ENCODE results near the gene C1orf226.
"Not testable (repeated sequence)": the region's sequence is repeated elsewhere in the genome, so short reads cannot be mapped to it uniquely, and the experiment has no call there.

C1orf226 gene, protein sequence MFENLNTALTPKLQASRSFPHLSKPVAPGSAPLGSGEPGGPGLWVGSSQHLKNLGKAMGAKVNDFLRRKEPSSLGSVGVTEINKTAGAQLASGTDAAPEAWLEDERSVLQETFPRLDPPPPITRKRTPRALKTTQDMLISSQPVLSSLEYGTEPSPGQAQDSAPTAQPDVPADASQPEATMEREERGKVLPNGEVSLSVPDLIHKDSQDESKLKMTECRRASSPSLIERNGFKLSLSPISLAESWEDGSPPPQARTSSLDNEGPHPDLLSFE

DNA sequence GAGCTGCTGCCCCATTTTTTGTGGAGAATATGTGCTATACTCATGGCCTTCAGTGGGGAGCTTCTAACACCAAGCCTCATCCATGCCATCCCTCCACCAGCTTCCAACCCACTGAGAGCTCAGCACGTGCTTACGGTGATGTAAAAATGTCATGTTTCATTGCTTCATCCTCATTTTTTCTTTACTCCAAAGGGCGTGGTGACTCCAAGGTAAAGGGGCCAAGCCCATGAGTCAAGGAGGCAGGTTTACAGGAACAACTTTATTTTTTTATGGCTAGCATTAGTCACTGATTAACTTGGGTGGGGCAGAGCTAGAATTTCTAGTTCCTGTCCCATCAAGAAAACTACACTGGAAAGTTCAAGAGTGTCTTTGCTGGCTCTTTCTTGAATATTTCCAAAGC is at the start of gene C1orf226:
Gene C1orf226, plus strand, starts transcription at position 346 of the 400 bp plus-strand sequence. CDS start 174 bp downstream, outside the sequence.
- DNase-seq (ENCODE audit: low read depth in 2 of 2) = no peak

GRCh38 chr1:162333991-162334390 is 47.5 kb upstream of the C1orf226 start:
- DNase-seq (ENCODE audit: low read depth in 2 of 2) = no peak

- DNase-seq (ENCODE audit: low read depth in 2 of 2) = no peak
Observed at GRCh38 chr1:162335126-162335525, 46.4 kb upstream of the C1orf226 start.

- DNase-seq (ENCODE audit: low read depth in 2 of 2) = no peak
Observed at GRCh38 chr1:162336621-162337285, 44.8 kb upstream of the C1orf226 start.

- DNase-seq (ENCODE audit: low read depth in 2 of 2) = no peak
Observed at GRCh38 chr1:162342452-162342983, 39.0 kb upstream of the C1orf226 start.

DNA sequence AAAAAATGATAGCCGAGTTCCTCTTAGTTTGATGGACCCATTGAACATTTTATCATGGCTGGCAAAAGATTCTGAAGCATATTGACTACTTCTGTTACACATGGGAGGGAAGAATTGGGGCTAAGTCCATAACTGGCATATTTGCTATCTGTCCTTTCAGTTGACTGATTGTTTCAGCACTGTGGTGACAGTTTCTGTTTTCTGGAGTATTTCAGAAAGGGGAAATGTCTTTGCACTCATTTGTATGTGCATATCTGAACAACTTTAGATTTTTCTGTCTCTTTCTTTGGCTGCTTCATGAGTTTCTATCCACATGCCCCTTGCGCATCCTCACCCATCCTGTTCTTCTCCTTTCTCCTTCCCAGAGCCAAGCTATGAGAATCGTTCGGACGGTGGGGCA is 38.1 kb upstream of the C1orf226 start:
- no peak for DNase-seq (ENCODE audit: low read depth in 2 of 2)

DNA sequence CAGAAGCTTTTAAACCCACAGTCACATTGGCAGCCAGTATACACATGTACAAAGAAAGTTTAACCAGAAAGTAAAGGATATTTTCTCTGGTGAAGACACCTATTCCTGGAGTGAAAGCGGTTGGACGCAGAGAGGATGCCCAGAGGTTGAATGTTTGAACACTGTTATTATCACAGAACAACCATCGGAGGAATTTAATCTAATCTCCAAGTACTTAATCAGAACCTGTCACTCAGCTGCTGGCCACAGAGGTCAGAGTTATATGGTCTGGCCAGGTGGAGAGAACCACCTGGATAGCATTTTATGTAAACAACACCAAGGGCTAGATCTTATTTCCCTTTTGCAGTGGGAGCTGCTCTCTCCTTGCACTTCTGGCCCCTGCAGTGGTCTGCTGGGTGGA is 34.2 kb upstream of the C1orf226 start:
- no peak for DNase-seq (ENCODE audit: low read depth in 2 of 2)

GRCh38 chr1:162349635-162350330 is 31.7 kb upstream of the C1orf226 start:
- no peak for DNase-seq (ENCODE audit: low read depth in 2 of 2)

DNA sequence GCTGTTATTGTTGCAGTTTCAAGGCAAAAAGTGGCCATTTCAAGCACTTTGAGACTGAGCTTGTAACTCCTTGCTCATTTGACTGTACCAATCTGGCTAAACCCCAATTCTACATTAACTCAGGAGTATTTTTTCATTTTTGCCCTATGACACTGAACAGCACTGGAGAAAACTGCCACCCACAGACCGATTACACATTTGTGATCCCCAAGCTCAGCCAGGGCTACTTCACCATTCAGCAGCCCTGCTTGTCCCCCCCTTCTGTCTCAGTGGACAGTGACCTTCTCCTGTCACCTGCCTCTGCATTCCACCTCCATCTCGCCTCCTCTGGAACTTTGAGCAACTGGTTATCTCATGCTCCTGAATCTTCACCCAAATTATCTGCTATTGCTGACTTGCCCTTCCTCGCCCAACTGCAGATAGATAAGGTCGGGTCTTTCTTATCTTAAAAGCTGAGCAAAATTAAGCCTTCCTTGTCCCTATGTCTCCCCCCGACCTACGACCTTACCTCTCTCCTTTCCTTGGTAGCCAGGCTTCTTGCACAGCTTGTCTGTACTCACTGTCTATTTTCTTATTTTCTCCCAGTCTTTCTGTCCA is 30.2 kb upstream of the C1orf226 start:
- DNase-seq (ENCODE audit: low read depth in 2 of 2) = no peak

DNA sequence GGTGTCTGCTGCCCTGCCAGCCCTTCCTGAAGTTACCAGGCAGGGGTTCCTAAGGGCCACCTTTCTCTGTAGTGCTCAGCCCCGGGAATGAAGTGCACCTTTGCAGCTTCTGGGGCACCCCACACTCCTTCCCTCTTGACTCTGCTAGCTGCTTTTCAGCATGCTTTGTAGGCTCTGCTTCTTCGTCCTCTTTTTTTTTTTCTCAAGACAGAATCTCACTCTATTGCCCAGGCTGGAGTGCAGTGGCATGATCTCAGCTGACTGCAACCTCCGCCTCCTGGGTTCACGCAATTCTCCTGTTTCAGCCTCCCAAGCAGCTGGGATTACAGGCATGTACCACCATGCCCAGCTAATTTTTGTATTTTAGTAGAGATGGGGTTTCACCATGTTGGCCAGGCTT is 29.7 kb upstream of the C1orf226 start:
- DNase-seq (ENCODE audit: low read depth in 2 of 2) = not testable (repeated sequence)

DNA sequence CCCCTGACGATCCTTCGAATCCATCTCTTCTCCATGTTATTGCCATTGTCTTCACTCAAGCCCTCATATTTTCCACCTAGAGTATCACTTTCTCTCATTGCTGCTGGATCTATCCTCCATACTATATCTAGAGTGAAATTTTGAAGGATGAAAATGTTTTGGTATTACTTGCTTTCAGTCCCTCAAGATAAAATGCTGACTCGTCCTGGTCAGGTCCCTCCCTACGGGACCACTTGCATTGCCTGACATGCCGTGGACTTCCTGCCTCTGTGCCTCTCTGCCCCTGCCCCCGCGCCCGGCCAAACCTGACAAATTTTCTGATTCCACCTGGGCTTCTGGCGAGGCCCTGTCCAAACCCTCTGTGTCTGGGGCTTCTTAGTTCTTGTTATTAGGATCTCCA is 28.4 kb upstream of the C1orf226 start:
- DNase-seq (ENCODE audit: low read depth in 2 of 2) = no peak

GRCh38 chr1:162353702-162354101 is 27.8 kb upstream of the C1orf226 start:
- no peak for DNase-seq (ENCODE audit: low read depth in 2 of 2)

DNA sequence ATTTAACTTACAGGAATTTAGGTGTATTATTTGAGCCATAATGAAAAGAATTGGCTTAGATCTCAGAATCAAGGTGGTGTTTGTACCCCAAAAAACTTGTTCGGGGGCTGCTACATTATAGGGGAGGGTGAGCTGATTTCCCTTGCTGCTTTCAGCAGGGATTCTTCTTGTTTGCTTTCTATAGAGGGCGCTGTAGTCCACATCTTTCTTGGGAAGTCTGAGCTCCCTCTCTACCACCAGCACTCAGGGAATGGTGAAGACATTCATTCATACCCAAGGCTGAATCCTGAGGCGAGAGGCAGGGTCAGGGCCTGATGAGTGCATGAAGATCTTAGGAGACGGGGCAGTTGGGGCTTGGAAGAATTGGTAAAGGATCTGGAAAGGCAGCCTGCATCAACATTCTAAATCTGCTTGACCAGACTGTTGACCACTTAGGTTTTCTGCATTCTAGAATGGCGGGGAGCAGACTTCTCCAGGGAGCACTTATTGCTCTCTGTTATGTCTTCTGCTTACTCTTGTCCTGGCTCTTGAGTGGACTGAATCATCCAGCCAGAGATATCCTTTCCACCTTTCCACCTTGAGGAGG is 23.8 kb upstream of the C1orf226 start:
- DNase-seq (ENCODE audit: low read depth in 2 of 2) = no peak

DNA sequence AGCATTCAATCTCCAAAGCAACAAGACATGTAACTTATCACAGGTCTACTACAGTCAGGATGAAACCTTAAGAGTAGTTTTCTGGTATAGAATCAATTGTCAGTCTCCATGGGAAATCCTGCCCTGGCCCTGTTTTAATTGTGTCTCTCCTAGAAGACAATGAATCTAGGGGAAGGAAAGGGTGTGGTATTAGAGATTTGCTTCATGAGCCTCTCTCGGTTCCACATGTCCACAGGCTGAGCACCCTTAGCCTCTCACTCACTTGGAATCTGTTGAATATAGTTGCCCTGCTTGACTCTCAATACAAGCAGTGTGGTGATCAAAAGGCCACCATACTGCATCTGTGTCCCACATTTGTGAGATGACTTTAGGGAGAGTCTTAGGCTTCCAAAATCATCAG is 22.6 kb upstream of the C1orf226 start:
- no peak for DNase-seq (ENCODE audit: low read depth in 2 of 2)

GRCh38 chr1:162359523-162360236 is 21.8 kb upstream of the C1orf226 start:
- DNase-seq (ENCODE audit: low read depth in 2 of 2) = no peak

DNA sequence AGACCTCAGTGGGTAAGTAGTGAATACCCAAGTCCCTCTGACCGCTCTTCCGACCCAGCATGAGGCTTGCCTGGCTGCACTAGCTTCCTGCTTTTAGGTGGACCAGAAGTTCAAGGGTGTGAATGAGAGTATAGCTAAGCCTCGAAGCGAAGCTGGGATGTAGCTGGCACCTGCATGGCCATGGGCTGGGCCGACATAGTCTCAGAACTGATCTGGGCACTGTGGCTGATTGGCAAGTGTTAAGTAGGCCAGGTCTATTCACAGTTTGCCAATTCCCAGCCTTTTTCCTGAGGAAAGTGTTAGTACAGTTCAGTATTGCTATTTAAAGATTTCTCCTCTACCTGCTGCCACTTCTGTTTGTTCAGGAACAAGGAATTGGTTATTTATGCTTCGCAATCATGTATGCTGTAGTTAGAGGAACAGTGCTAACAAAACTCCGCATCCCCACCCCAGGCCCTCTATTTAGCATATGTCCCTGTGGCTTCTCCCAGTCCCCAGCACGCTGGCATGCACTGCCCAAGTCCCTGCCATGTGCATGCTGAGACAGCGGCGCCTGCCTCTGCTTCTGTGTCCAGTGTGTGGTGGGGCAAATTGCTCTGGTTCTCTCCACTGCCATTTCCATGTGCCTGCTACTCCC is 21.2 kb upstream of the C1orf226 start:
- no peak for DNase-seq (ENCODE audit: low read depth in 2 of 2)

DNA sequence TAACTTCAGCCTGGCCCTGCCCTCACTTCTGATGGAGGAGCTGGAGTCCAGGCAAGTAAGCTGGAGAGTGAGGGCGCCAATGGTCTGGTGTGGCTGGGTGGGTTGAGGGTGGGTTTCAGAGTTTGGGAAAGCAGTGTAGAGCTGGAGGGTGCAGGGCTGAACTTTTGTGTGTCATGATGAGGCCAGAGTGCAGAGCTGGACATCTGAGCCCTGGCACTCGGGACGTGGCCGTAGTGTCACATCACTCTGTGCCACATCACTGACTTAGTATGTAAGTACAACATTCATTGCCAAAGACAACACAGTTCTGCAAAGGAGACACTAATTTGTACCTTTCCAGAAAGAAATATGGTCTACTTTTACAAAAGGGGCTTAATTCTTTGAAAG is 20.7 kb upstream of the C1orf226 start:
- no peak for DNase-seq (ENCODE audit: low read depth in 2 of 2)

DNA sequence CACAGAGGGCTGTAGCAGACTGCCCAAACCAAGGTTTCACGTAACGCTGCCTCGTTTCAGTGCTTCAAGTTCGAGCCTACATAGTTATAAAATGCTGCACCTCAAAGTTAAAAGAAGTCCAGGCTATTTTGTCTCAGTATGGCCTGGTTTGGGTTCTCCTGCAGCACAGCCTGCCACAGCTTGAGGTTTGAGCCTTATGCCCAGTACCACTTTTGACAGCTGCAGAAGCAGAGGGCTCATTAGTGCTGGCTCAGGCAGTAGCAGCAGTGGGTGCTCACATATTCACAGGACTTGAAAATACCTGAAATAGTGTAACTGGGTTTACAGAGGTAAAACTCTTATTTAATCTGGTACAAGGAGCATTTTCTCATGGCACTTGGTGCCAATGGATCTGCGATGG is 20.2 kb upstream of the C1orf226 start:
- DNase-seq (ENCODE audit: low read depth in 2 of 2) = no peak

- DNase-seq (ENCODE audit: low read depth in 2 of 2) = no peak
Observed at GRCh38 chr1:162363823-162364222, 17.7 kb upstream of the C1orf226 start.

DNA sequence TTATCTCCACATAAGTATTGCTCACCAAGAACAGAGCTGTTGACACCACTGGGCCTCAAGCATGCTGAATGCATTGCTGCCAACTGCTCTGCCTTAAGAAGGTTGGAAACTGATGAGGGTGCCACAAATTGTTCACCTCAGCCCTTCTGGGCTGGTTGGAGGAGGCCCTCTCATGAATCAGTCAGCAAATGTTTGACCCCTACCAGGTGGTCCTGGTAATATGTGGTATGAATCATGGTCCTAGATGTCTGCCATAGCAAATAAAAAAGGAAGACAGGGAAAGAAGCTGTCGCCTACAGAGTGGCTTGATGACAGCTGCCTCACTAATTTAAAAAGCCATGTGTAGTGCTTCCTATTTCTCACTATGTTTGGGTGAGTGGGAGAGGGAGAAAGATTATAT is 17.0 kb upstream of the C1orf226 start:
- DNase-seq (ENCODE audit: low read depth in 2 of 2) = no peak

All from activated CD8-positive, alpha-beta memory T cell treated with anti-CD3 and anti-CD28 coated beads for 4 hours (primary cell).